NCI-H748 (cell line): ENCODE data around the gene BRCA2.

Experiments
- DNase-seq: peaks from one replicate; lab custom pipeline; 2025; ENCODE audit not compliant: unreplicated experiment; lab: John Stamatoyannopoulos, UW

BRCA2 gene

DNA sequence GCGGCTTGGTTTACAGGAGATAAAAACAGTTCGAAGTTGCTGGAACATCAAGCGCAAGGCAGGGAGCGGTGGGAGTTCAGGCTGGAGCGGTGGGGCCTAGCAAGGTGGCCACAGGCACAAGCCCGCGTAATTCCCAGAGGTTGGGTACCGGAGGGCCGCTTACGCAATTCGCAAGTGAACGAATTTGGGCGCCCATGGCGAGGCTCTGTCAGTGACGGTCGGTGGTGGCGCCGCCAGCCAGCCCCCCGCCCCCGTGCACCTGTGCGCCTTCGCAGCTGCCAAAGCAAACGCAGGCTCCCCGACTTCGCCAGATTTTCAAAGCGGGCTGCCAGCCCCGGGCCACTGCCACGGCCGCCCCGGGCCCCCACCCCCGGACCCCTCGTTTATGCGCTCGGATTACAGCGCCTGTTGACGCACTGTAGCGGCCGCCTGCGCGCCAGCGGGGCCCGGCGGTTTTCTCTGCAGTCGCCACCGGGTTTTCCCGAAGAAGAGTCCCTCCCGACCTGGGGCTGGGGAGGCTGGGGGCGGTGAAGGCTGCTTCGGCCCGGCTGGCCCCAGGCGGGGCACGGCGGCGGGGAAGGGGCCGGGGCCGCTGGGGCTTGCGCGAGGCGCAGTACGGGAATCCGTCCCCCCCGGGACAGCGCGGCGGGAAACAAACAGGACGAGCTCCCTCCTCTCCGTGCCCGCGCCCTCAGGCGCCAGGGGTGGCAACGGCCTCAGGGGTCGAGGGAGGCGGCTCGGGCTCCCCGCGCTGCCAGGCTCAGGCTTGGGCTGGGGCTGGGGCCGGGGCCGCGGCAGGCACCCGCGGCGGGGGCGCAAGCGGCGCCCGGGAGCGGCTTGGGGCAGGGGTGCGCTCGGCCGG, 111.9 kb downstream of the BRCA2 start:
- DNase-seq: peak; percentile 91

DNA sequence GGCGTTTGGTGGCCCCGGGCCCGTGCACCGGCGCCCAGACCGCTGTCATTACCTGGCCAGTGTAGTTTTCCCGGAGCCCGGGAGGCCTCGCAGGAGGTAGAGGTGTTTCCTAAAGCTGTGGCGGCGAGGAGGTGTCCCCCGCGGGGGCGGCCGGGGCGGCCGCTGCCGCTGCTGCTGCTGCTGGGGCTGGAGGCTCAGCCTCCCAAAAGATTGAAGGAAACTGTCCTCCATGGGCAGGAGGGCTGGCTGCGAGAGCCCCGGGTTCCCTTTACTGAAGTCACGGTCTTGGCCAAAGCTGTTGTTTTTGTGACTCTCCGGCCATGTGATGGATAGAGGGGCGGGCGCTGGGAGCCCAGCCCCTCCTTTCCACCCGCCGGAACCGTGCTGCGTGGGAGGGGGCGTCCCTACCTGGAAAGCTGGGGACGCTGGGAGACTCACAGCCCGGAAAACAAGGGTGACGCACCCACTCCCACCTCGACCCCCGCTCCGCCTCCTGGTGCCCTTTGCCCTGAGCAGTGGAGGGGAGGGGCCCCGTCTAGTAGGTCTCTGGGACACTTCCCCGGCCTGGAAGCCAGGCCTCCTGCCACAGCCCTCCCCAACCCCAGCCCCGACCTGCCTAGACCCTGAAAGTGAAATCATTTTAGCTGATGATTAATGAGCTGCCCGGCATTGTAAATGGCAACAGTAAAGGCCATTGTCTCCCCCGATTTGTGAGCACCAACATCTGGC, 112.7 kb downstream of the BRCA2 start, which contains the start of gene N4BP2L1:
N4BP2L1 (minus strand) TSS at position 279 of the 729 bp plus-strand sequence; CDS start at position 231, 48 bp downstream.
- DNase-seq: peak; percentile 90

DNA sequence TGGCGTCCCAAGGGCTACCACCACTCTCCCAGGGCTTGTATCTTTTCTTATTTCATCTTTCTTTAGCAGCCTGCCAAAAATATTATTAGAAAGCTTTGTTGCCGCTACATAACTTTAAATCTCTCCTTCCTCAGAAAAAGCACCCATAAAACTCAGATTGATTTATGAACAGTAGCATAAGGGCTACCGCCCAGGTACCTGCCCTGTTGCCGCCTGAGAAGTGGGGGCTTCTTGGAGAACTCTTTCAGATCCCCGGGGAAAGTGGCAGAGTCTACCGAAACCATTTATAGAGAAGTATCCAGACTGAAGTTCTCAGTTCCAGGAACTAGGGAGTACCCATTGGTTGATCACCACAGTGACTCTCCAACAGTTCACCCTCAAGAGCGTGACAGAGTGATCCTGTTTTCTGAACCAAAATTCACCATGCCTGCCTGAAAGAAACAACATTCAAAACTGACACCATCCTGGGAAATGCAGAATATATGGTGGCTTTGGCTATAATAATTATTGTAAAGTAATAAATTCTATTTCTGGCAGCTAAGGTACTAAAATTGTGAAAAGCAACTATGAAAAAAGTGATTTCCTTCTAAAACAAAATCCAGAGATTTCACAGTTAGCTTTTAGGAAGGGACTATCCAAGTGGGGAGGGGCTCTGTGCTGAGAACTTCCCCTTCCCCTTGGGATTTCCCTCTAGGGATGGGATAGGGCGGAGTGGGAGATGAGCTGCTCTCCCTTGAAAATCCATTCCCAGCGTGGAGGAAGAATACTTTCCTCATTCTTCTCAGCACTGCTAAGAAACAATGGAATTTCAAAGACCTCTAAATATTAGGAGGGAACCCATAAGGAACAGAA, 113.5 kb downstream of the BRCA2 start:
- no peak for DNase-seq

DNA sequence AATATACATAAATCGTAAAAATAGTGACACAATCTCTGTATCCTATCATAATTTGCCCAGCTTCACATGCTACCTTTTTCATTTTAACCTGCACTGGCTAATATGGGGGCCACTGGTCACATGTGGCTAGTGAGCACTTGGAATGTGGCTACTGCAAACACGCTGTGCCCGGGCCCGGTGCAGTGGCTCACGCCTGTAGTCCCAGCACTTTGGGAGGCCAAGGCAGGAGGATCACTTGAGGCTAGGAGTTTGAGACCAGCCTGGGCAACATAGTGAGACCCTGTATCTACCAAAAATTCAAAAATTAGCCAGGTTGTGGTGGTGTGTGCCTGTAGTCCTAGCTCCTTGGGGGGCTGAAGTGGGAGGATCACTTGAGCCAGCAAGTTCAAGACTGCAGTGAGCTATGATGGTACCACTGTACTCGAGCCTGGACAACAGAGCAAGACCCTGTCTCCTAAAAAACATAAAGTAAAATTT, 114.2 kb downstream of the BRCA2 start:
- DNase-seq: no peak

DNA sequence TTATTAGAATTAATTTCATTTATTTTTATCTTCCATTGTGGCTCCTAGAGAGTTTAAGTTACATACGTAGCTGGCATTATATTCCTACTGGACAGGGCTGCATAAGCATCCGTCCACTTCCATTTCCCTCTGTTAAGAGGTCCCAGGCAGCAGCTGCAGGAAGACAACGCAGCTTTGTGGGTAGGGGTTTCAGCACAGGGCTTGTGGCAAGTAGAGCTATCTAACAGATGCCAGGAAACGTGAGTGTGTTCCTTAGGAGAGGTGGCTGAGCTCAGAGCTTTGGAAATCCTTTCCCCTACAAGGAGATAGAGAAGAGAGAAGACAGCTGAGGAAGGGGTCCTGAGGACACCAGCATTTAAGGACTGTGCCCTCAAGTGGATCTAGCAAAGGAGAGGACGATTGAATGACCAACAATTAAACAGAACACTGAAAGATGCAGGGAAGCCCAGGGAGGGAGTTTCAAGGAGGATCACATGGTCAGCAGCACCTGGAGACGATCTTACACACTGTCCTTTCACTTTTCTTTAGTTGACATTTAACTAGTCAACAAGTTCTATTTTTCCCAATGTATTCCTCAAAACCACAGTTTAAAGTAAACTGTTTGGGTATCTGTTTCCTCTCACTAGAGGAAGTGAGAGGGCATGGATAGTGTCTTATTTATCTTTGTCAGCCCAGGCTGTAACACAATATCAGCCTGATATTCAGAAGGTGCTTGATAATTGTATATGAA, 114.9 kb downstream of the BRCA2 start:
- DNase-seq: no peak

DNA sequence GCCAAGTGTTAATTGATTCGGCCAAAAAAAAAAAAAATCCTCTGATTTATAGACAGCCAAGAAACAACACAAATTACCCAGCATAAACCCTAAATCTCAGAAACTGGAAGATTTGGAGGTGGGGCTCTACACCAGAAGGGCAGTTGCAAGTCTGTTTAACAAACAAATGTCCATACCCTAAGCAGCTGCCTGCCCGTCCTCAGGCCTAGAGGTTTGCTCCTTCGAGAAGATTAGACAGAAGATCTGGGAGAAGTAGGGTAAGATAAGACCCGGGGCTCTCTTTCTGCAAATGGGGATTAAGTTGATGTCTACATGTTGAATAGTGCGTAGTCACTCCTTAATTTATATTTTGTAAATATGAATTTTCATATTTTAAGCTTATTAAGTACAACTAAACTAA, 116.1 kb downstream of the BRCA2 start:
- DNase-seq: no peak

DNA sequence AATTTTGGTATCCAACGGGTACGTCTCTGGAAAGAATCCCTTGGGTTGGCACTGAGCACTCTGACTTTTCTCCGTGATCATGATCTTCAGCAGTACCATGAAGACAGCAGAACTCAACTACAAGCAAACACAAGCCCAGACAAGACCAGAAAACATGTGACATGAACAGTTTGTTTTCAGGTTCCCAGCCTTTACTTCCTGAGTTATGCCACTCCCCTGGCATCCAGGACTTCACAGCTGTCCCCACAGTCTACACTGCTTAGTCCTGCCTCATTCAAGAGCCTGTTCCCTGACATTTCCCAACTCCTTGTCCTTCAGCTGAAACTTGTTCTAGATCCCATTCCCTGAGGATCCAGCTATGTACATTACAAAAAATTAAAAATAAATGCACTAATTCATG, 117.5 kb downstream of the BRCA2 start:
- no peak for DNase-seq

DNA sequence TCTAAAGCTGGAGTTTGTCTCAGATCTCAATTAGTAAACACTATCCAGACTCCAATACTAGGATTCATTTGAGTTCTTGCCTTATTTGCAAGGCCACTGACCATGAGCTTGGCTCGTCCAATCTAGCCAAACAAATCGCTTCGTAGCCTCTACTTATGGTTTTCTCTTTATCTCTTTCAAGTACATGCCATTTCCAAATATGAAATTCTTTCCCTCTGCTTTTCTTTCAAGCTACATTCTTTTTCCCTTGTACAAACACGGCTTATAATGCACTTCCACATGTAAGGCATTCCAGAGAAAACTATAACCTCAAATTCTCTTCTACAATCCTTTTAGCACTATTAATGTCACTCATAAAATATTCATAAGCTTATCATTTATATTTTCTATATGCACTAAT, 123.6 kb downstream of the BRCA2 start:
- no peak for DNase-seq

DNA sequence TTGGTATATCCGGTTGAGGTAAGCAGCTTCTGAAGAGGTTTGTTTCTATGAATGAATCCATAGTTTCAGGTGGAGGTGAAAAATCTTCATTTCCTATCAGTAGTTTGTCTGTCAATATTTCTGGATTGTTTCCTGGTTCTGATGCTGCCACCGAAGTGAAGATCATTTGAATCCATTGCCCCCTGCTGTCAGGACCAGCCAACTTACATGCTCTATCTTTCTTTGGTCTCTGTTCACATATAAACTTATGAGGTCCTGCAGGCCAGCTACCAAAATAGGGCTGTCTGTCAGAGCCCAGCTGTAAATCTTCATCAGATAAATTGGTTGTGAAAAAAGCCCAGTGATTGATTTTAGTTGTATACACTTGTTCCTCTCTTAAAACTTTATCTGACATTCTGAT, 127.8 kb downstream of the BRCA2 start:
- DNase-seq: peak; percentile 34

DNA sequence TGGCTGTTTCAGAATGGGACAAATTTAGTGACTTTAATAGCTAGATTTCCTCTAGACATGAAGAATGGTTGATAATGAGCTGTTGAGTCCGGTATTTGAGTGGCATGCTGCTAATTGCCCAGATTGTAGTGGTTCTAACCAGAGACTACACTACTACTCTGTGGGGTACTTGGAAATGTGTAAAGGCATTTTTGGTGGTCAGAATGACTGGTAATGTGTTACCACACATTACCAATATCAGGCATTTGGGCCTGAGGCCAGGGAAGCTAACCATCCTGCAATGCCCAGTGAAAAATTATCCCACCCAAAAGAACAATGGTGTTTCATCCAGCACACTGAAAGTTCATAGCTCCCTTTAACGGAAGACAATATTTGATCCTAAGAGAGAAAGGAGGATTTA, 130.2 kb downstream of the BRCA2 start:
- no peak for DNase-seq

DNA sequence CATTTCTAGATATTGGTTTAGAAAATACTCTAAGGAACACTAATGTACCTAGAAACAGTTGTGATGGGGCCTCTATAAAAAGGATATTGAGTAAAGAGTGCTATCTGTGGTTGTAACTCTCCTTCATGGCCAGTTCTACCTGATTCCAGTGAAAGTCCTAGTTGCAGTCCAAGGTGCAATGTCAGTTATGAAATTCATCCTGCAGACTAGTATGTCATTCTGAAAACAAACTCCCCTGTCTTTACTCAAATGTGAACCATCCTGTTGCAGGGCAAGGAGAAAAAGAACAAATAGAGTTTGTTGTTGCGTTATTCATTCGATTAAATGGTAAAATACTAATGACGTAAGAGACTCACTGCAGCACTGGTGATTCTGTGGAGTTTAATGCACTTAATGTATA, 130.9 kb downstream of the BRCA2 start:
- DNase-seq: no peak

DNA sequence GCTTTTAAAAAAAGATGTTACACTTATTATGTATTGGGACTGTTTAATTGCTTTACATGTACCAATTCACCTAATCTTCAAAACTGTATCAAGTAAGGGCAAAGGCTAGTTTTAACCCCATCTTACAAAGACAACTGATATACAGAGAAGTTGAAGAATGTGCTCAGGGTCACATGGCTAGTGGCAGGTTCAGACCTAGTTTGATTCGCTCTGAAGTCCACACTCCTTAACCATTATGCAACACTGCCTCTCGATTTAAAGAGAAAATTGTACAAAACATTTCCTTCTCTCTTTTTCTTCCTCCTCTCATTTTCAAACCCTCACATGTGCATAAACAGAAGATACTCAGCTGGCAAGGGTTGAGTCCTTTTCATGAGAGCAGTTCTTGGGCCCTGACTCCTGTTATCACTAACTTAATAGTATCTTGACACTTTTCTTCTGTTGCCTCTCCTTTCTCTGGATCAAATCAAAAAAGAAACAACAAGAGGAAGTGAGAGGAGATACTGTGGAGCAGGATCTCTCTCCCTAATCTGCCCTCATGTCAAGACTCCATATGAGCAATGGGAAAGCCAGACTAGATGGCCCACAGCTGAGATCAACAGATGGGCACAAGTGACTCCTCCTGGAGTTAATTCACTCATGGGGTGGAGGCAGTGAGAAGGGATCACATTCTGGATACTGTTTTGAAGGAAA, 131.6 kb downstream of the BRCA2 start:
- DNase-seq: no peak

DNA sequence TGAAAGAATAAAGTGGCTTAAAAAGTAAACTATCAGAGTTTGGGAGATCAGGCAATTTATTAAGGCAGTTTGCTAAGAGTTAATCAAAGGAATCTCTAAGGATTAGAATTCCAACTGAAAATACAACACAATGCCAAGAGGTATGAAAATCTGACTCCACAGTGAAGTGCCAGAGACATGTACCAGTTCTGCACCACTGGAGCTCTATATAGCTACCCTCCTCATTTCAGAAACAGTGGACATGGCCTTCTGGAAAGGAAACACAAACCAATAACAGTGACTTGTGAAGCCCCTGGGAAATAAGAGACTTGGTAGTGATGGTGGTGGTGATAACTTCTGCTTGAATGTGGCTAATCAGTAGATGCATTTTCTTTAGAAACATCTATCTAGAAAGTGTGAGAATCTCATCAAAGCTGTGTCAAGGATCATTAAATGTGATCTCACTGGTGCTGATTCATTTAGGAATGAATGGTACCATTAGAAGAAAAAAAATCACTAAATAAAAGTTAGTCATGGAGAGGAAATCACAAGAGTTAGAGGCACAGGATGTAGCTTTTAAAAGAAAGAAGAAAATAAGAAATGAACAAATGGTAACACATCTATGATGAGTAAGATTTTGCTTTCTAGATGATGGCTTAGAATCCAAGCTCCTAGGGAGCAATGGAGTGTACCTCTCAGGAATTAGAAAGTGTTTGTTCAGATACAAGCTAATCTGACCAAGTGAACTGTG, 132.8 kb downstream of the BRCA2 start:
- no peak for DNase-seq

DNA sequence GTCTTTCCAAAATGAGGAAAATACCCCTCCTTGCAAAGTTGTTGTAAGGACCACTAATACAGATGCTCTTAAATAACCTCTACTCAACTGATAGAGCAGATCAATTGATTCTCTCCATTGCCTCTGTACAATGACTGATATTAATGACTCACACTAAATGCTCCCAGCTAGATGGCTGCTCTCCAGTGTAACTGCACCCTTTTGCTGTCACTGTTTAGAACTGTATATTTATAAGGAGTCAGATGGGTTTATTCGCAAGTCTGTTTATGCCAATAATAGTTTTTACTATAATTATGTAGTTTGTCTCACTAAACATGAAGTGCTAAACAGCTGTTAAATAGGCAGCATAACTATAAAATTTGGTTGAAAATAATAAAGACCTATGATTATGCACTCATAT, 133.7 kb downstream of the BRCA2 start:
- no peak for DNase-seq
